AG08395 (cell line): ENCODE measurements around the gene TCF12.
"Not testable (repeated sequence)": the region's sequence is repeated elsewhere in the genome, so short reads cannot be mapped to it uniquely, and the experiment has no call there.

ENCODE experiments used
- DNase-seq: peaks from one replicate; pipeline ENCODE4 v3.0.0; 2012; ENCODE audit warnings: mixed read lengths, low spot score

Gene TCF12

DNA sequence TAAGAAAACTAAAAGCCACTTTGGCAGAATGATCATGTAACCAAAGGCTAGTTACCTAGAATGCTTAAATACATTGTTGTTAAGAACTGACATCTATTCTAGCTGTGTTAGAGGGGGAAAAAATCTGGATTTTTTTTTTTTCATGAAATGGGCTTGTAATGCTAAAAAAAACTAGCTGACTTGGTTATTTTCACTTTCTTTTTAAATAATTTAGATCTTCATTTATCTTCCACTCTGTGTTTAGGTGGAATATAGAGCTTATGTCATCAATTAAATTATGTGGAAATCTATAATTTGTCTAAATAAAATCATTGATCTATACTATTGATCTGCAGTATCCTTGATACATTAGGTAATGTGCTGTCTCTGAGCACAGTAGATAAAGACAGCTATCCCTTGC, 217.4 kb downstream of the TCF12 start:
- no peak for DNase-seq

DNA sequence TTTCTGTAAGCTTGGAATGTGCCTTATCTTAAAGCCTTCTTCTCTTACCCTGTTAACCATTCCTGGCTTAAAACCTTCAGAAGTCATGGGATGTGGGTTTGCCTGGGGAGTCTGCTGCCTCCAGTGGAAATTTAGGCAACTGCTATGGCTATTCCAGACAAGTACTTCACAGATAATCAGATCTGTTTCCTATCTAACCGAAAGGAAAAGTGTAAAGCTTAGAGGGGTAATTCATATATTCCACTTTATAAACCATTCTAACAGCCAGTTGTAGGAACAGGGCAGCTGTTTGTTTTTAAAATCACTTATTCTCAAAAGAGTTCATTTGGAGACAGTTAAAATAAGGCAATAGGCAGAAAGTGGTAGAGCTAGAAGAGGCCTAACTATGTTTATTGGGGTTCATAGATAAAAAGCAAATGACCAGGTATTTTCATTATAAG, 219.9 kb downstream of the TCF12 start:
- DNase-seq = peak; percentile 64

DNA sequence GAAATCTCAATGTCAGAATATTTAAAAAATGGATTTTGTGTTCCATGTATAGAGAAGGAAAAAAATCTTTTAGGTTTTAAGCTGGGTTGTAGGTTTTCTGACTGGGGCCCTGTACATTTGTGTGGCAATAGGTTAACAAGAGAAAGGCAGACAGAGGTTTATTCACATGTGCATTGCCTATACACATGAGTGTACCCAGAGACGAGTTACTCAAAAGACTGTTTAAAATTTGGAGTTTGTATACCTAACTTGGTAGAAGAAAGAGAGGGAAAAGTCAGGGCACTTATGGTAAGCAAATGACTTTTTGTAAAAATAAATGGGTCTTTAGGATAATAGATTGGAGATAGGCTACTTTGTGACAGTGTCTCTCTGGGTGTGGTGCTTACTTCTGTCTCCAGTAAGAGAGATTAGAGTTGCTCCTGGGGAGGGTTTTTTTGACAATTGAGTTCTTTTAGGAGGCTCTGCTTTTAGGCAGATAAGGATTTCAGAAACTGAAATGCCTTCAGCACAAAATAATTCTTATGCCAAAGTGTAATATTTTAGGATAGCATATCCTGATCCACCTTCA, 225.2 kb downstream of the TCF12 start:
- no peak for DNase-seq

DNA sequence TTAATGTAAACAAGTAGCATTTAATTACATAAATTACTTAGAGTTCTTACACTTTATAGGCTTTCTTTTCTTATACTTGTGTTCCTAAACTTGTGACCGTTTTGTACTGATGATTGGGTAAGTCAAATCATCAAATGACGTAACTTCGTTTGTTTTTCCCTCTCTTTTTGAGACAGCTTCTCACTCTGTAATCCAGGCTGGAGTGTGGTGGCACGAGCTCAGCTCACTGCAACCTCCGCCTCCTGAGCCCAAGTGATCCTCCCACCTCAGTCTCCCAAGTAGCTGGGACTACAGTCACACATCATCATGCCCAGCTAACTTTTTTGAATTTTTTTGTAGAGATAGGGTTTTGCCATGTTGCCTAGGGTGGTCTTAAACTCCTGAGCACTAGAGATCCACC, 226.0 kb downstream of the TCF12 start:
- no peak for DNase-seq

DNA sequence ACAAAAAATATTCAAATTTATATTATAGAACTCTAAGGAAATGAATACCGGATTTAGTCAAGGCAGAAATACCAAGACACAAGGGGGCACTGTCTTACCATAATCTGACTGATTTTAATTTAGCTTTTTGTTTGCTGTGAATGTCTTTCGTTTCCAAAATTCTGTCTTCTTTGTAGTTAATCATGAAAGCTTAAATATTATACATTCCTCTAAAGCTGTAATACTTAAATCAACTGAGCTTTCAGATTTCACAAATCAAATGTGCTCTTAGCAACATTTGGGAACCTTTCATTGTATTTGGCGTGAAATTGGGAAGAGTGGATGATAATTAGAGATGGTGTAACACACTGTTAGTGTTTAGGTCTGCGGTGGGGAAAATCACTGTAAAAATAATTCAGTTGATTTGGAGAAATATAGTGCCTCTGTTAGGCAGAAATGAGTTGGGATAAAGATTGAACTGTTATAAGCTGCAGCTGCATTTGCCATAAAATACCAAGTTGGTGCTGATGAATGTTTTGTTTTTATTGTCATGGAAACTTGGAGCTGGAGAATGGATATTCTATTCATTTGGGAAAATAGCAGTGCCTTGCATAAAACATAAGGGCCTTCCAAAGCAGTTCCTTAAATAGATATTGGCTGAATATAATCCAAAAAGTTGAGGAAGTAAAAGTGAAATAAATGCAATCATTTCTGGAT, 228.2 kb downstream of the TCF12 start:
- DNase-seq = peak; percentile 40

DNA sequence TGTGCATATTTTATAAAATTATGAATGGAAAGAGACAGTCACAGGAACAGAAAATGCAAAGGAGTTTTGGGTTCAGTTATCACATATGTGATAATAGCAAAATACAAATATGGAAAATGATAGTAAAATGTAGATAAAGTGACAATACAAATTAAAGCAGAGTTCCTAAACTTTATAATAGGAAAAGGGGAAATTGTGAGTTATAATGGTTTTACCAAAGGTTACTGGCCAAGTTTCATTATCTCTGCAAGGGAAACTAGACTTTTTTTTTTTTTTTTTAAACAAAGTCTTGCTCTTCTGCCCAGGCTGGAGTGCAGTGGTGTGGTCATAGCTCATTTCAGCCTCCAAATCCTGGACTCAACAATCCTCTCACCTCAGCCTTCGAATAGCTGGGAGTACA, 229.2 kb downstream of the TCF12 start:
- DNase-seq = no peak

DNA sequence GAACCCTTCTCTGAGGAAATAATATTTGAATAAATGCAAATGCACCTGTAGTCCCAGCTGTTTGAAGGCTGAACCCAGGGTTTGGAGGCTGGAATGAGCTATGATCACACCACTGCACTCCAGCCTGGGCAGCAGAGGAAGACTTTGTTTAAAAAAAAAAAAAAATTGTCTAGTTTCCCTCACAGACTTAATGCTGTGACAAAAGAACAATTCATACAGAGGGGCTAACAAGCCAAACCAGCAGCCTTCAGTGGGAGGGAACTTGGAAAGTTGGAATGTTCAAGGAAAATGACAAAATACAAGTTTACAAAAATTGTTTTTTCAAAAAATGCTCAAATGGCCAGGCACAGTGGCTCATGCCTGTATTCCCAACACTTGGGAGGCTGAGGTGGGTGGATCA, 229.8 kb downstream of the TCF12 start:
- DNase-seq = no peak

DNA sequence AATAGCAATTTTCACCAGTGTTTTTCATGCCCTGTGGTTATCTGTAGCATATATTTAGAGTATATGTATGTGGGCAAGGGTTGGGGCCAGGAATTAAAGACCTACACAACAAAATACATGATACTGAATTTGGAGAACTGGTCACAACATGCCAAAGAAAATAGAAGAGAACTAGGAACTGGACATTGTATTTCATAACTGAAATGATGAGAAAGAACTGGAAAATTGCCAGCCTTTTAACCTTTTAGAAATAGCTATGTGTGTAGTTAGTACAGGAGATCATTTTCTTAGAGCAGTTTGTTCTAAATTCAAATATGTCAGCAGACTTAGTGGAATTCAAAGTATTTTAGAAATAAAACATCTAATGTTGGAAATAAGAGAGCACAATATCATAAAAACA, 230.8 kb downstream of the TCF12 start:
- DNase-seq = no peak

DNA sequence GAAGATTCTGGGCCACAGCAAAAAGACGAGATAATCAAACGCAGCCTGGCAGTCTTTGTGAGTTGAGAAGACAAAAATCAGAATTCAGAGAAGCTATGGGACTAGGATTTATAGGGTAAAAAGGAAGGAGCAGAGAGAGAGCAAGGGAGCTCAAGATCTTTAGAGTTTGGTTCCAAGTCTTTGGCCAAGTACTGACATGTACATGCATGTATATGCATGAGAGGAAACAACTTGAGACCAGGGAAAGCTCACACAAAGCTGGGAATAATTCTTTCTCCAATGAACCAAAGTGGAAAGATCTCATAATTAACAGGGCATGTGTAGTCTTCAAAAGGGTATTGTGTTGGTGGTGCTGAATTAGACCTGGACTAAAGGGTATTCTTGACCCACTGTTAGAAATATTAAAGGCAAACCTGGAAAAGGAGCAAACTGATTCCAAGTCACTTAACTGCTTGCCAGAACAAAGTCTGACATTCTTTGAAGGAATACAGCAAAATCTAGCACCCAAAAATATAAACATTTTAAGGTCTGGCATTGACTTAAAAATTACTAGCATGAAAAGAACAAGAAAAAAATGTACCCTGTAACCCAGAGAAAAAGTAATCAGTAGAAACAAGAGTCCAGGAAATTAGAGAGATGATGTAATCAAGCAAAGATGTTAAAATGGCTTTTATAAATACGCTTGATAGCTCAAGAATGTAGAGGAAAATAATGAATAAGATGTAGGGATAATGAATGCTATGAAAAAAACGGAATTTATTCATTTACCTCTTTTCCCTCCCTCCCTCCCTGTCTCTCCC, 231.8 kb downstream of the TCF12 start:
- DNase-seq = no peak

DNA sequence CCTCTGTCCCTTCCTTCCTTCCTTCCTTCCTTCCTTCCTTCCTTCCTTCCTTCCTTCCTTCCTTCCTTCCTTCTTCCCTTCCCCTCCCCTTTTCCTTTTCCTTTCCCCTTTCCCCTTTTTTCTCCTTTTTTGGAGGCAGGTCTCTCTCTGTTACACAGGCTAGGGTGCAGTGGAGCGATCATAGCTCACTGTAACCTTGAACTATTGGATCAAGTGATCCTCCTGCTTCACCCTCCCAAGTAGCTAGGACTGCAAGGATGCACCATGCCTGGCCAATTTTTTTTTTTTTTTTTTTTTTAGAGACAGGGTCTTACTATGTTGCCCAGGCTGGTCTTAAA, 232.4 kb downstream of the TCF12 start:
- not testable (repeated sequence) for DNase-seq

DNA sequence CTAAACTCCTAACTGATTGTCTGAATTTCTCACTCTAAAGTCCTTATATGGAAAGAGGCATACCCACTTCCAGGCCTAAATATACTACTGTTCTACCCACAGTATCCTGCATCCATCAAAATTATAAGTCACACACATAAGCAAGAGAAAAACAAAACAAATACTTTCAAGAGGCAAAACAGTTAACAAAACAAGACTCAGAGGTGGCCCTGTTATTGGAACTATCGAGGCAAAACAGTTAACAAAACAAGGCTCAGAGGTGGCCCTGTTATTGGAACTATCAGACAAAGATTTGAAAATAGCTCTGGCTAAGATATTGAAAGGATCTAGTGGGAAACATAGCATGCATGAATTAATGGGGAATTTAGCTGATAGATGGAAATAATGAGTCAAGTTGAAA, 233.7 kb downstream of the TCF12 start:
- no peak for DNase-seq

DNA sequence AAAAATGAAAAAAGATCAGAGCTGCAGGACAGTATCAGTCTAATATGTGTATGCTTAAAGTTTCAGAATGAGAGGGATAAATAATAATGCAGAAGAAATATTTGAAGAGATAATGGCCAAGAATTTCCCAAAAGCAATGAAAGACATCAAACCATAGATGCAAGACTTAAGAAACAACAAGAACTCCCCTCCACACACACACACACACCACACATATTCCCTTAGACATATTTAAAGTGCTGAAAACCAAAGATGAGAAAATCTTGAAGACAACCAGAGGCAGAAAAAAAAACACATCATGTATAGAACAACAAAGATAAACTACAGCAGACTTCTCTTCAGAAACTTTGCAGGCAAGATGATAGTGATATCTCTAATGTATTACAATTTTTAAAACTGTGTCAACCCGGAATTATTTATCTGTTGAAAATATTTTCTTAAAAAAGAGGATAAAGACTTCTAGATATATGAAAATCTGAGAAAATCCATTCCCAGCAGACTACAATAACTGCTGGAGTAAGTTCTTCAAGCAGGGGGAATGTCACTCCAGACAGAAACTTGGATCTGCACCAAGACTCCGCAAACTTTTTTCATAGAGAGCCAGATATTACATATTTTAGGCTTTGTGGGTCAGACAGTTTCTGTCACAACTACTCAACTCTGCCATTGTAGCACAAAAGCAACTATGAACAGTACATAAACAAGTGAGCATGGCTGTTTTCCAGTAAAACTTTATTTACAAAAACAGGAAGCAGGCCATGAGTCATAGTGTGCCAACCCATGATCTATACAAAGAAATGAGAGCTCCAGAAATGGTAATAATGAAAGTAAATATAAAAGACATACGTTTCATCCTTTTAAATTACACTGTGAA, 234.5 kb downstream of the TCF12 start:
- no peak for DNase-seq

DNA sequence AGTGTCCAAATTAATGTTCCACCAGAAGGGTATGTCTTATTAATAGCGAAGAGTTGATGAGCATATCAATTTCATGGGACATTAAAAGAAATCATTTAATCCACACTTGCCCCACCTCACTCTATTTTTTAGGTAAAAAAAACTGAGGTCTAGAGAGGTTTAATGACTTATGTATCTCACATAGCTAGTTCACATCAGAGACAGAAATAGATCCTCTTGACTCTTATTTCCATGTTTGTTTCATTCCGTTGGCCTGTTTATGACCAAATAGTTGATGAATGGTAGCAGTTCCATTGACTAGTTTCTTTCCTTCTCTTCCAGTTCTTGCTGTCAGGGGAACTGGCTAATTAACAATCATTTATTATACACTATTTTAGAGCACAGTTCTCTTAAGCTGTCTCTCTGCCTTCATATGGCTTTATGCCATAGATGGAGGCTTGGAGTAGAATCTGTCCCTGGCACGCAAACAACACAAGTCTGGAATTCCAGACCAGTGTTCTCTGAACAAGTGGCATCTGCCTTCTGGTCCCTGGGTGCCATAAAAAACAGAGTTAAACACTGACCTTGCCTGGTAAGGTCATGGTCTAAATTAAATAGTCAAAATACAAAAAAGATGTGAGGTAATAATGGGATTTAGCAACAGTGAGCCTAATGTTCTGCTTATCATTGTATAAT, 237.9 kb downstream of the TCF12 start:
- peak; percentile 18 for DNase-seq

DNA sequence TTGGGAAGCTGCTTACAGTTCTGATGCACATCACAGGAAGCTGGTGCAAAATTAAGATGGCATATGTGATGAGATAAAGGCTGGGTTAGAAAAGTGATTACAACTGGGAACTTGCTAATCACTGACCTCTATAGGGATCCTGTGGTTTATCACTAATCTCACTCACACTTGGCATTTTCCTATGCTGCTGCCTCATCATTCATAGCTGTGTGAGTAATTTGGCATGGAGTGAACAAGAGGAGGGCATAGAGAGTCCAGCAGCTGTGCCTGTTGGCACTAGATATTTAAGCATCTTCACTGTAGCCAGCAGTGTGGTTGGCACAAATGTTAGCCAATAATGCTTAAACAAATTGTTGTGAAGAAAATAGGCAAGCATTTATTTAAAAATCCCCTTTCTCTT, 240.1 kb downstream of the TCF12 start:
- peak; percentile 48 for DNase-seq

DNA sequence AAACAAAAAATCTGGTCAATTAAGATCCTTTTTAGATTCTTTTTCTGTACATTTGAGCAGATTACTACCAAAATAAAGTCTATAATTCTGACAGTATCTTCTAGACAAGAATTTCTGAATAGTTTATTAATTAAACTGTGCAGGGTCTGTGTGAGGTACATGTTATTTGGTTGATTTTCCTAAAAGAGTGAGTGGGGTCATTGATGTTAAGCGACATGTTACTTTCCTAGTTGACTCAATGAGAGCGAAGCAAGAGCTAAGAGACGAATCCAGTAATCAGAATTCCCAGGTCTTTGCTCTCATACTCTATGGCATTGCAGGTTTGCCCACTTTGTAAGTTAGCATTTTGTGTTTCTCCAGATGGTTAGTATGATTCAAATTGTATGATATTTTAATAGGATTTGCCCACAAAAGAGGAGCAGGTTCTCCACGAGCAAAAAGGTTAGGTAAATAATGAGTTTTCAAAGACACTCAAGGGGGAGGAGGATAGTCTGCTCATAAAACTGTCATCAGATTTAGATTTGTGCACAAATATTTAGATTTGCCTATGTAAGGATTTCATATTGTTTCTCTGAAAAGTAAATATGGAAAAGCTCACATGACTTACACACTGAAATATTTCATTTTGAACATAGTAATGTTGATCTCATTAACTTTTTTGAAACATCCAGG, 240.7 kb downstream of the TCF12 start:
- no peak for DNase-seq

DNA sequence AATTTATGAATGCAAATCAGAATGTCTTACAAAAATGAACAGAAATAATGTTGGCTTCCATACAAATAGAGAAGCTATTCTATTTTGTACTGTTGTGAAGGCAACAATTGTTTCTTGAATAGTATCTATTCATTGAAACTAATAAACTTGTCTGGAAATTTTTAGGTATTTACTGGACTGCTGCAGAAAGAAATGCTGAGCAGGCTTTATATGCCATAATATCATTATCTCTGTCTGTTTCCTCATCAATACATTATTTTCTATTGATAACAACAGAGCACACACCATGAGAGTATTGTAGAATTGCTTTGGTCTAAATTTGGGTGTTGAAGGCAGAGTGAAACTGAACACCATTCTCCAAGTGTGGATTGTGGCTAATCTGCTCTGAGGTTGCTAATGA, 241.3 kb downstream of the TCF12 start:
- DNase-seq = no peak

DNA sequence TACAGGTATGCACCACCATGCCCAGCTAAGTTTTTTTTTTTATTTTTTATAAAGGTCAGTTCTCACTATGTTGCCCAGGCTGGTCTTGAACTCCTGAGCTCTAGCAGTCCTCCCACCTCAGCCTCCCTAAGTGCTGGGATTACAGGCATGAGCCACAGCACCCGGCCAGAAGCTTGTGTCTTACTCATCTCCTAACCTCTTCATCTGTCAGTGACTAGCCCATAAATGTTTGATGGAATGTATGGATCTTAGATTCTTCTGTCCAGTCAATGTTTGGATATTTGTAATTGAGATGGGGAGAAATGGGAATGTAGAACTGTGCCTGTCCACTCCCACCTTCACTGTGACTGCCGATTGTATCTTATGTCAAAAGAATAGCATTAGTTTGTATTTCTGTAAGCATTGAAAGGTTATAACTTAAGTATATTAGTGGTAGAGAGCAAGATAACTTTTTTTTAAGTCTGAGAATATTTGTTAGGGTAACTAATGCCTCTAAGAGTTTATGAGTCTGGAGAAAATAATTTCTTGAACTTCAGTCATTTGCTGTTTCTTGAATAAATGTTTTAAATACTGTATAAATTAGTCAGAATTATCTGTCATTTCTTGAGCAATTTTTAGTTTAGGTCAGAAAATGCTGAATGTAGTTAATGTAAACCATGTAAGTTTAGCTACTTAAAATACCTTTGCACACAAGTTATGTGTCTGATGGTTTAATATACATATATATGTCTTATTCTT, 242.5 kb downstream of the TCF12 start:
- DNase-seq = peak; percentile 12

DNA sequence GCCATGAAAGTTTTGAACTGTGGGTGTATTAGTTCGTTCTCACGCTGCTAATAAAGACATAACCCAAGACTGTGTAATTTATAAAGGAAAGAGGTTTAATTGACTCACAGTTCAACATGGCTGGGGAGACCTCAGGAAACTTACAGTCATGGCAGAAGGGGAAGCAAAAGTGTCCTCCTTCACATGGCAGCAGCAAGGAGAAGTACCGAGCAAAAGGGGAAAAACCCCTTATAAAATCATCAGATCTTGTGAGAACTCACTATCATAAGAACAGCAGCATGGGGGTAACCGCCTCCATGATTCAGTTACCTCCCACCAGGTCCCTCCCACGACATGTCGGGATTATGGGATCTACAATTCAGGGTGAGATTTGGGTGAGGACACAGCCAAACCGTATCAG, 245.8 kb downstream of the TCF12 start:
- not testable (repeated sequence) for DNase-seq

DNA sequence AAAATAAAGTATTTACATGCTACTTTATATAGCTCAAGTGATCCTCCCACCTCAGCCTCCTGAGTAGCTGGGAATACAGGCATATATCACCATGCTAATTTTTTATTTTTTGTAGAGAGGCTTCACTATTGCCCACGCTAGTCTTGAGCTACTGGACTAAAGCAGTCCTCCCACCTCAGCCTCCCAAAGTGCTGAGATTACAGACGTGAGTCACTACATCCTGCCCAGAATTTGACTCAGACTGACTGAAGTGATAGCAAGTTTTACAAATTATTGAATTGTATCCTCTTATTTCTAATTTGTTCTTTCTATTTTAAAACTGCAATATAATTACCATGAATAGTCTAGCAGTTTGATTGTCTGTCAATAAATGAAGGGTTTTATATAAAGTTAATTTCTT, 247.5 kb downstream of the TCF12 start:
- no peak for DNase-seq

DNA sequence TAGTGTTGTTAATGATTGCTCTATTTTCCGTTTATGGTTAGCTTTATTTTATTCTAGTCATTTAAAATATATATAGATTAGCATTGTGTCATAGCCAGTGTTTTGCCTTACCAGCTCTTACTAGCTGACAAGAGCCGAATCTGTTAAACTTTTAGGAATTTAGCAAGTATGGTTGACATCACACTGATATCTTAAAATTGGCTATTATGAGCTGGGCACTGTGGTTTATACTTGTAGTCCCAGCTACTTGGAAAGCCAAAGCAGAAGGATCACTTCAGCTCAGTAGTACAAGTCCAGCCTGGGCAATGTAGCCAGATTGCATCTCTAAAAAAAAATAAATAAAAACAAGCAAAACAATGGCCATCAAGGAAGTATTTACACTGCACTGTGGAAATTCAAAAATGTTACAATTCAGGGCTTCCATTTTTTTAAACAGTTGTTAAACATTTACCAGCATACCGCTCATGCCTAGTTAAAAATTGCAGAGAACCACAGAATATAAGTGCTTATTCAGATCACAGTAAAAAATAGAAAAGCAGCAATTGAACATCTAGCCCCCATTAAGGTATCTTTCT, 249.5 kb downstream of the TCF12 start:
- DNase-seq = no peak
